Measurements from ENCODE around the gene S100A5.
"Not testable (repeated sequence)": the region's sequence is repeated elsewhere in the genome, so short reads cannot be mapped to it uniquely, and the experiment has no call there.

- not testable (repeated sequence) for TF ChIP-seq MAX (IDR thresholded peaks at IDR 0.05); YY1 (IDR thresholded peaks at IDR 0.05; ENCODE audit: low read depth, low read length); POLR2AphosphoS5 (IDR thresholded peaks at IDR 0.05; ENCODE audit: low read depth, low read length); EZH2 (IDR thresholded peaks at IDR 0.05; ENCODE audit: low read depth, low read length, severe bottlenecking); GABPA (IDR thresholded peaks at IDR 0.05; ENCODE audit: borderline replicate concordance, insufficient read depth, low read length); CHD2 (IDR thresholded peaks at IDR 0.05; ENCODE audit: low read length); CBX8 (IDR thresholded peaks at IDR 0.05; ENCODE audit: borderline replicate concordance, low read depth, low read length); CTCF (IDR thresholded peaks at IDR 0.05; ENCODE audit: control extremely low read depth in 1 of 3, insufficient read depth in 1 of 3, low read depth in 1 of 3, low read length in 3 of 3); POLR2A (IDR thresholded peaks at IDR 0.05; ENCODE audit: control extremely low read depth in 1 of 2, low read depth in 2 of 2, low read length in 2 of 2); BRCA1 (IDR thresholded peaks at IDR 0.05; ENCODE audit: low read depth, low read length); RFX5 (IDR thresholded peaks at IDR 0.05; ENCODE audit: borderline replicate concordance, low read depth, low read length); JUND (IDR thresholded peaks at IDR 0.05; ENCODE audit: low read length); EP300 (IDR thresholded peaks at IDR 0.05; ENCODE audit: borderline replicate concordance in 1 of 2, low read depth in 2 of 2, low read length in 2 of 2); FOSL1 (IDR thresholded peaks at IDR 0.05; ENCODE audit: insufficient read depth, low read depth, low read length)
Measured at GRCh38 chr1:153521808-153522207, 18.9 kb downstream of the S100A5 start.

All from H1 (cell line).